DMS153 treated with DMSO at 0.1 percent for 48 hours (cell line): Measurements from ENCODE around the gene PKIB.
"Not testable (repeated sequence)": the region's sequence is repeated elsewhere in the genome, so short reads cannot be mapped to it uniquely, and the experiment has no call there.

Experiments
- DNase-seq: peaks from one replicate; lab custom pipeline; 2025; ENCODE audit not compliant: unreplicated experiment; lab: John Stamatoyannopoulos, UW

PKIB gene

GRCh38 chr6:122740091-122740490, 129.9 kb downstream of the PKIB start:
- no peak for DNase-seq

GRCh38 chr6:122740936-122741335, 130.7 kb downstream of the PKIB start:
- DNase-seq = no peak

GRCh38 chr6:122744247-122744646, 134.0 kb downstream of the PKIB start:
- DNase-seq = not testable (repeated sequence)

- not testable (repeated sequence) for DNase-seq
These were observed 134.7 kb downstream of the PKIB start for GRCh38 chr6:122744856-122745255.

GRCh38 chr6:122746688-122747087, 136.5 kb downstream of the PKIB start:
- no peak for DNase-seq

GRCh38 chr6:122747573-122747972, 137.4 kb downstream of the PKIB start:
- DNase-seq = no peak

GRCh38 chr6:122748945-122749344, 138.7 kb downstream of the PKIB start:
- not testable (repeated sequence) for DNase-seq

- DNase-seq = no peak
These were observed 139.3 kb downstream of the PKIB start for GRCh38 chr6:122749451-122750050.

GRCh38 chr6:122751326-122751725, 141.1 kb downstream of the PKIB start:
- no peak for DNase-seq

GRCh38 chr6:122752459-122752858, 142.3 kb downstream of the PKIB start:
- DNase-seq = no peak

GRCh38 chr6:122753000-122753687, 142.9 kb downstream of the PKIB start:
- DNase-seq = no peak

- DNase-seq = no peak
These were observed 143.5 kb downstream of the PKIB start for GRCh38 chr6:122753688-122754056.

GRCh38 chr6:122754191-122754731, 144.1 kb downstream of the PKIB start:
- no peak for DNase-seq

GRCh38 chr6:122755901-122756300, 145.7 kb downstream of the PKIB start:
- no peak for DNase-seq

GRCh38 chr6:122758927-122759334, 148.7 kb downstream of the PKIB start:
- DNase-seq = no peak

GRCh38 chr6:122760330-122760729, 150.1 kb downstream of the PKIB start:
- no peak for DNase-seq

- no peak for DNase-seq
These were observed 156.1 kb downstream of the PKIB start for GRCh38 chr6:122766256-122766655.

- DNase-seq = no peak
These were observed 160.8 kb downstream of the PKIB start for GRCh38 chr6:122770835-122771601.

GRCh38 chr6:122772724-122773415, 162.7 kb downstream of the PKIB start:
- no peak for DNase-seq
